Frontal cortex (tissue), 1 donor: Measurements from ENCODE around the gene TMEM201. TPM values are rescaled to one million over a fixed set of nuclear protein-coding genes. Genes with fewer than 3 reads are reported as not detected.

Source experiments
- total RNA-seq: library from RNA; depleted of rRNA; stranded (reverse); fragments of >200 nt; gene quantifications from one replicate; pipeline ENCODE4 v1.2.3, GENCODE V29; 2014

TMEM201 gene
- total RNA-seq, 1 donor from 2014 or later = 3.7 TPM

Other genes starting within 250 kb of the TMEM201 start
- gene SLC25A33, start 49.4 kb upstream of the TMEM201 start, total RNA-seq = 12.2 TPM
- 10.6 TPM for gene PIK3CD, start 62.8 kb downstream of the TMEM201 start, total RNA-seq
- gene CLSTN1, start 235.1 kb downstream of the TMEM201 start, total RNA-seq = 143 TPM